ENCODE data around the gene TEX264.

DNA sequence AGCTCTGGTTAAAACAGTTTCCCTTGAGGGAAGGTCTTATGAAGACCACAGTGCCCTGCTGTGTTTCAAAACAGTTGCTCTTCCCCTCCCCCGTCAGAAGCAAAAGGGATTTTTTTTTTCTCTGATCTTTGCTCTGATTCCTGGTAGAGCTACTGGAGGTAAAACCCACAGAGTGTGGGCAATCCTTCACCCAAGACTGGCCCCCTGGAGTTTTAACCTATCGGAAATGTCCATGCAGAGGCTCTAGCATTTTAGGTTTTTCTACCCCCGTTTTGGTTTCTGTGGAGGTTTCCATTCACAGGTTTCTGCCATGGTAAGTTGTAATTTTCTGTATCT is 63.5 kb downstream of the TEX264 start:
- TF ChIP-seq GATA3 (IDR thresholded peaks at IDR 0.05; ENCODE audit: low read depth, low read length) (no peak), GATA2 (IDR thresholded peaks at IDR 0.05; ENCODE audit: low read depth, low read length) (no peak)

Measured in SH-SY5Y (cell line).